SH-SY5Y (cell line): ENCODE measurements around the gene KLK3.

Experiments used
- GATA2 ChIP-seq: IDR thresholded peaks from 2 replicates; pipeline ENCODE4 v1.6.1; 2011; ENCODE audit warnings: mild to moderate bottlenecking, low read depth, low read length
- GATA3 ChIP-seq: IDR thresholded peaks from 2 replicates; pipeline ENCODE4 v1.6.1; 2011; ENCODE audit warnings: low read depth, mild to moderate bottlenecking, low read length, moderate library complexity

DNA sequence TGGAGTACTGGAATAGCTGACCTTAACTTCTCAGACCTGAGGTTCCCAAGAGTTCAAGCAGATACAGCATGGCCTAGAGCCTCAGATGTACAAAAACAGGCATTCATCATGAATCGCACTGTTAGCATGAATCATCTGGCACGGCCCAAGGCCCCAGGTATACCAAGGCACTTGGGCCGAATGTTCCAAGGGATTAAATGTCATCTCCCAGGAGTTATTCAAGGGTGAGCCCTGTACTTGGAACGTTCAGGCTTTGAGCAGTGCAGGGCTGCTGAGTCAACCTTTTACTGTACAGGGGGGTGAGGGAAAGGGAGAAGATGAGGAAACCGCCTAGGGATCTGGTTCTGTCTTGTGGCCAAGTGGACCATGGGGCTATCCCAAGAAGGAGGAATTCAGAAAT lies 6.3 kb downstream of the KLK3 start:
- TF ChIP-seq GATA2: no peak
- TF ChIP-seq GATA3: no peak
